Progenitor cell of endocrine pancreas (in vitro differentiated cells): ENCODE data around the gene CBARP. TPM values are rescaled to one million over a fixed set of nuclear protein-coding genes. Genes with fewer than 3 reads are reported as not detected.
A peak's percentile ranks its signal among the peaks of the same experiment; 100 is the strongest.

Experiments used
- DNase-seq: peaks from one replicate; pipeline ENCODE4 v3.0.0; 2021; ENCODE audit warnings: low spot score; ENCODE audit not compliant: unreplicated experiment
- H3K27ac Mint-ChIP-seq: 2 replicates; pipeline ENCODE4 v1.8.0; 2021; ENCODE audit warnings: mild to moderate bottlenecking, moderate library complexity, mixed read lengths
- H3K27me3 Mint-ChIP-seq: 2 replicates; pipeline ENCODE4 v1.8.0; 2021; ENCODE audit warnings: mixed read lengths
- H3K36me3 Mint-ChIP-seq: 2 replicates; pipeline ENCODE4 v1.8.0; 2022; ENCODE audit warnings: mixed read lengths; ENCODE audit not compliant: insufficient read depth
- H3K4me1 Mint-ChIP-seq: 2 replicates; pipeline ENCODE4 v1.8.0; 2021; ENCODE audit warnings: low read depth, mixed read lengths
- H3K4me3 Mint-ChIP-seq: 2 replicates; pipeline ENCODE4 v1.8.0; 2021; ENCODE audit warnings: low read depth, mild to moderate bottlenecking, moderate library complexity, mixed read lengths
- H3K9me3 Mint-ChIP-seq: 2 replicates; pipeline ENCODE4 v1.8.0; 2021; ENCODE audit warnings: low read depth, mixed read lengths
- CTCF ChIP-seq: fragments of 200-600 bp; sonication (generic); IDR thresholded peaks from one replicate; pipeline ENCODE4 v1.5.0; 2021; ENCODE audit warnings: antibody characterized with exemption, mild to moderate bottlenecking; ENCODE audit not compliant: unreplicated experiment
- total RNA-seq: library from RNA; stranded (reverse); gene quantifications from 2 replicates; pipeline ENCODE4 v1.2.1, GENCODE V29; 2021

CBARP gene
- total RNA-seq, 1 donor from 2014 or later: 13.0 TPM

GRCh38 chr19:1276628-1277022, 38.8 kb upstream of the CBARP start:
- Mint-ChIP-seq H3K4me3 (peak overlapping the region; percentile 74), H3K27ac (peak overlapping the region; percentile 12), H3K9me3 (no peaks in the 10 kb centered on the region), H3K36me3 (peaks cover 18% of the 10 kb centered on the region), H3K27me3 (no peaks in the 10 kb centered on the region), H3K4me1 (peaks cover 16% of the 10 kb centered on the region)
- no peak for DNase-seq
- no peak for TF ChIP-seq CTCF

DNA sequence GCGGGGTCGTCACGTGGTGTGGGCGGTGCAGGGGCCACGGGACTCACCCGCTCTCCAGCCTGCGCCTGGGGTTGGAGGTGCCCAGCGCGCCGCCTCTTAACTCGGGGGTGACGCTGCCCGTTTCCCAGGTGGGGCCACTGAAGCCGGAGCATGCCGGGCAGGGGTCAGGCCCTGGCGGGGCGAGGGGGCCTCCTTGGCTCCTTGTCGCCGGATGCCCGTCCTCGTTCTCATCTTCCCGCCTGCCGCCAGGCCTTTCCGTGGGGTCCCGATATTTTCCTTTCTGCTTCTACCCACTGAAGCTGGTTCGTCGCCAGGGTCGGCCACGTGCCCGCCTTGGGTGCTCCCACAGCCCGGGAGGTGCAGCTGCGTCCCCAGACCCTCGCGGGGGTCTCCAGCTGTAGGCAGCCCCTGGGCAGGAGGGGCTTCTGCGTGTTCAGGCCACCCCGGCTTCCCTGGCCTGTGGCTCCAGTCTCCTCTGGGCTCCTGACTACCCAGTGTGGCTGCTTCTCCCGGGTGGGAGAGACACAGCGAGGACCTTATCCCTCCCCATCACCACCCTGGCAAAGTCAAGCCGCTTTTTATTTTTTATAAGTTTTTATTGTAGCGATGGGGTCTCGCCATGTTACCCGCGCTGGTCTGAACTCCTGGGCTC, 38.3 kb upstream of the CBARP start:
- no peak for DNase-seq
- peak overlapping the region; percentile 74 for H3K4me3 Mint-ChIP-seq
- H3K27ac Mint-ChIP-seq: peak overlapping the region; percentile 97
- peaks cover 22% of the 10 kb centered on the region for H3K4me1 Mint-ChIP-seq
- no peaks in the 10 kb centered on the region for H3K9me3 Mint-ChIP-seq
- no peak for TF ChIP-seq CTCF
- peaks cover 20% of the 10 kb centered on the region for H3K36me3 Mint-ChIP-seq
- no peaks in the 10 kb centered on the region for H3K27me3 Mint-ChIP-seq

GRCh38 chr19:1275260-1275975, 37.6 kb upstream of the CBARP start, which contains the start of gene FAM174C:
Gene FAM174C (plus strand): TSS chr19:1275530. CDS start chr19:1275550, 20 bp downstream.
- Mint-ChIP-seq H3K27ac (peak within 1 kb of the TSS; percentile 97), H3K4me1 (peaks cover 27% of the 10 kb centered on the region), H3K27me3 (no peaks in the 10 kb centered on the region), H3K36me3 (peaks cover 23% of the 10 kb centered on the region), H3K9me3 (no peaks in the 10 kb centered on the region), H3K4me3 (peak within 1 kb of the TSS; percentile 74)
- peak; percentile 88 for DNase-seq
- no peak for TF ChIP-seq CTCF

GRCh38 chr19:1274852-1275259, 37.1 kb upstream of the CBARP start:
- peak overlapping the region; percentile 77 for H3K27ac Mint-ChIP-seq
- no peaks in the 10 kb centered on the region for H3K9me3 Mint-ChIP-seq
- H3K4me3 Mint-ChIP-seq: peak overlapping the region; percentile 52
- no peak for TF ChIP-seq CTCF
- no peaks in the 10 kb centered on the region for H3K27me3 Mint-ChIP-seq
- no peak for DNase-seq
- peaks cover 32% of the 10 kb centered on the region for H3K4me1 Mint-ChIP-seq
- peaks cover 26% of the 10 kb centered on the region for H3K36me3 Mint-ChIP-seq

DNA sequence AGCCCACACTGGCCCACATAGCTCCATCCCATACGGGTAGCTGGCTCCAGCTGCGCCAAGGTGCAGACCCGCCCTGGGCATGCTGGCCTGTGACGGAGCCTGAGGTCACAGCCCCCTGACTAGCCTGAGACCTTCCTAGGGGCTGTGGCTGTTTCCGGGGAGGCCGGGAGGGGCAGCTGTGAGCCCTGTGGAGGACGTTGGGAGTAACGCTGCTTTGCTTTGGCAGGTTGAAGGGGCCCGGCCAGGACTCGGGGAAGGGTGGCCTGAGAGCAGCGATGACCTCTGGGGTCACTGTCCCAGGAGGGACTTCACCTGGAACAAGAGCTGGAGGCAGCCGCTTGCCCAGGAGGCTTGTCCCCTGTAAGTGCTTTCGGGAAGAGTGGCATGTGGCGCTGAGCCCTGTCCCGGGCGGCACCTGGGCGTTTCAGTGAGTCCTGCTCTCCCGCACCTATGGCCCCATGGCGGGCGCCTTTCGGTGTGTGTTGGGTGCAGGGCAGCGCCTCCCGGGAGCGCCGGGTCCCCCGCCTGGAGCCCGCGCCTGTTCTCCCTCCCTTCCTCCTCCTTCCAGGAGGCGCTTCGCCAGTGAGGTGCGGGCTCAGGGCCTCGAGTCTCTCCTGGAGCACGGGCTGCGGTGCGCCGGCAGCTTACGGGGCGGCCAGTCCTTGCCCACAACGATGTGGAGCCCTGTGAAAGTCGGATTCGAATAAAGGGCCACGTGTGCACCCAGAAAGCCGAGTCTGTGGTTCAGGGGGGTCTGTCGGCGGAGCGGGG, 36.5 kb upstream of the CBARP start:
- H3K27ac Mint-ChIP-seq: peak overlapping the region; percentile 88
- peaks cover 32% of the 10 kb centered on the region for H3K4me1 Mint-ChIP-seq
- H3K27me3 Mint-ChIP-seq: no peaks in the 10 kb centered on the region
- no peaks in the 10 kb centered on the region for H3K9me3 Mint-ChIP-seq
- H3K36me3 Mint-ChIP-seq: peaks cover 24% of the 10 kb centered on the region
- no peak for DNase-seq
- TF ChIP-seq CTCF: no peak
- H3K4me3 Mint-ChIP-seq: peak overlapping the region; percentile 52
